ENCODE results near the gene IP6K2. TPM values are rescaled to one million over a fixed set of nuclear protein-coding genes. Genes with fewer than 3 reads are reported as not detected.

IP6K2 gene
- total and polyA plus RNA-seq, 2 experiments from 2014 or later: 97.0 to 97.4 TPM

GRCh38 chr3:48644898-48645760 lies 71.9 kb downstream of the IP6K2 start (continued):
- TF ChIP-seq ZNF462 (CRISPR knock-in tag; IDR thresholded peaks at IDR 0.05): no peak
- TF ChIP-seq REST (IDR thresholded peaks at IDR 0.05; ENCODE audit: unreplicated experiment): no peak
- no peak for TF ChIP-seq EZH2phosphoT487 (IDR thresholded peaks at IDR 0.05; ENCODE audit: unreplicated experiment)
- TF ChIP-seq STAT1 (IDR thresholded peaks at IDR 0.05; ENCODE audit: unreplicated experiment): no peak
- TF ChIP-seq ZNF331 (CRISPR knock-in tag; IDR thresholded peaks at IDR 0.05; ENCODE audit: low read depth): no peak
- TF ChIP-seq ETS1 (IDR thresholded peaks at IDR 0.05): no peak
- no peak for TF ChIP-seq ZNF114 (CRISPR knock-in tag; IDR thresholded peaks at IDR 0.05)
- TF ChIP-seq POLR2AphosphoS5 (IDR thresholded peaks at IDR 0.05; ENCODE audit: low read depth): no peak
- TF ChIP-seq JUNB (IDR thresholded peaks at IDR 0.05; ENCODE audit: unreplicated experiment): no peak

Data from GM23338 (cell line).